Lower leg skin (tissue), 4 donors: Measurements from ENCODE around the gene DFFB. TPM values are rescaled to one million over a fixed set of nuclear protein-coding genes. Genes with fewer than 3 reads are reported as not detected.

Experiments
- DNase-seq, 2 donors: peaks; one replicate each; pipeline ENCODE4 v3.0.0-alpha.2; 2019; ENCODE audit warnings: low spot score in 2 of 2
- H3K4me3 ChIP-seq: fragments of 200-600 bp; sonication (generic); 2 replicates; pipeline ENCODE4 v1.5.1; 2017; ENCODE audit warnings: mild to moderate bottlenecking, low read depth; ENCODE audit not compliant: poor library complexity, severe bottlenecking
- CTCF ChIP-seq, 3 donors: fragments of 450-650 bp; IDR thresholded peaks; one replicate each; pipeline ENCODE4 v1.5.1; 2016; ENCODE audit warnings: antibody characterized with exemption in 3 of 3, mild to moderate bottlenecking in 3 of 3, moderate library complexity in 2 of 3
- POLR2A ChIP-seq, 2 donors: fragments of 450-650 bp; IDR thresholded peaks; one replicate each; pipeline ENCODE4 v1.6.1; 2016 to 2017; ENCODE audit warnings: antibody characterized with exemption in 2 of 2, mild to moderate bottlenecking in 1 of 2, moderate library complexity in 1 of 2
- WGBS, 2 donors: methylation state at CpG; one replicate each; pipeline ENCODE4 v1.1.5; 2018; 5-methylcytosine and 5-hydroxymethylcytosine counted together
- intact Hi-C: fragments of 100-400 bp; cut with DNase I; formaldehyde crosslinking; loops from one replicate; pipeline ENCODE4 v1.15.0; 2023; ENCODE audit warnings: low total_unique reads
- total RNA-seq, 4 donors: library from RNA; depleted of rRNA; stranded (reverse); fragments of >200 nt; gene quantifications; one replicate each; pipeline ENCODE4 v1.1.0, GENCODE V29; 2016

DFFB gene
- total RNA-seq, 4 donors from 2014 or later, result 3.0 to 10.3 (median 6.8) TPM

- H3K4me3 ChIP-seq, result no peak overlapping the region
- WGBS, 2 donors, result 78 to 79% methylated on average over 15 of the region's 15 CpGs
- no peak for DNase-seq
- TF ChIP-seq CTCF (IDR thresholded peaks at IDR 0.05), result no peak
- TF ChIP-seq POLR2A (IDR thresholded peaks at IDR 0.05), result no peak
- intact Hi-C loops, result no loop called here
Measured at GRCh38 chr1:3852711-3853485, 4.4 kb upstream of the DFFB start.

GRCh38 chr1:3857791-3858129 is 484 bp downstream of the DFFB start:
- peak overlapping the region; percentile 62 for H3K4me3 ChIP-seq
- no peak for DNase-seq
- no peak for TF ChIP-seq CTCF (IDR thresholded peaks at IDR 0.05)
- no peak for TF ChIP-seq POLR2A (IDR thresholded peaks at IDR 0.05)
- intact Hi-C loops, result no loop called here
- 4 to 7% methylated on average over 8 to 20 of the region's 21 CpGs for WGBS, 2 donors

- no peak for DNase-seq
Measured at GRCh38 chr1:3858231-3858981, 1.1 kb downstream of the DFFB start.

GRCh38 chr1:3863231-3863935 is 6.1 kb downstream of the DFFB start:
- 75 to 80% methylated on average over 12 of the region's 12 CpGs for WGBS, 2 donors
- intact Hi-C loops, result no loop called here
- no peak overlapping the region for H3K4me3 ChIP-seq
- DNase-seq, result no peak
- TF ChIP-seq POLR2A (IDR thresholded peaks at IDR 0.05), result no peak
- TF ChIP-seq CTCF (IDR thresholded peaks at IDR 0.05), result no peak

More at GRCh38 chr1:3858231-3858981, 1.1 kb downstream of the DFFB start:
- intact Hi-C loops, result no loop called here
- TF ChIP-seq POLR2A (IDR thresholded peaks at IDR 0.05), result no peak
- TF ChIP-seq CTCF (IDR thresholded peaks at IDR 0.05), result no peak
- WGBS, 2 donors, result 68 to 71% methylated on average over 33 to 34 of the region's 34 CpGs
- H3K4me3 ChIP-seq, result no peak overlapping the region

- 85 to 90% methylated on average over 6 of the region's 6 CpGs for WGBS, 2 donors
Measured at GRCh38 chr1:3864884-3865283, 7.6 kb downstream of the DFFB start.

More at GRCh38 chr1:3864884-3865283, 7.6 kb downstream of the DFFB start:
- no peak for TF ChIP-seq CTCF (IDR thresholded peaks at IDR 0.05)
- TF ChIP-seq POLR2A (IDR thresholded peaks at IDR 0.05), result no peak
- intact Hi-C loops, result no loop called here
- no peak overlapping the region for H3K4me3 ChIP-seq
- no peak for DNase-seq
